GM12875 (cell line): ENCODE data around the gene ING1.

Experiments used
- H3K4me3 ChIP-seq: one replicate; pipeline ENCODE4 v1.5.1; 2011; ENCODE audit warnings: low read depth, low read length, control low read depth
- CTCF ChIP-seq: IDR thresholded peaks from 2 replicates; pipeline ENCODE4 v1.5.1; 2011; ENCODE audit warnings: low read depth, mild to moderate bottlenecking, control low read depth, inconsistent platforms, low read length, moderate library complexity, borderline replicate concordance; ENCODE audit not compliant: insufficient read depth

ING1 gene

GRCh38 chr13:110766671-110767430, 53.4 kb downstream of the ING1 start:
- no peak overlapping the region for H3K4me3 ChIP-seq
- TF ChIP-seq CTCF = no peak

- no peak overlapping the region for H3K4me3 ChIP-seq
- TF ChIP-seq CTCF = no peak
Measured at GRCh38 chr13:110767476-110767875, 54.0 kb downstream of the ING1 start.

GRCh38 chr13:110769097-110769496, 55.6 kb downstream of the ING1 start:
- H3K4me3 ChIP-seq = no peak overlapping the region
- no peak for TF ChIP-seq CTCF

GRCh38 chr13:110770678-110771077, 57.2 kb downstream of the ING1 start:
- TF ChIP-seq CTCF = no peak
- no peak overlapping the region for H3K4me3 ChIP-seq

- no peak overlapping the region for H3K4me3 ChIP-seq
- TF ChIP-seq CTCF = no peak
Measured at GRCh38 chr13:110771194-110771593, 57.7 kb downstream of the ING1 start.

- TF ChIP-seq CTCF = no peak
Measured at GRCh38 chr13:110772091-110772984, 58.8 kb downstream of the ING1 start.

More at GRCh38 chr13:110772091-110772984, 58.8 kb downstream of the ING1 start:
- no peak overlapping the region for H3K4me3 ChIP-seq
